ENCODE results near the gene BCHE.
"Not testable (repeated sequence)": the region's sequence is repeated elsewhere in the genome, so short reads cannot be mapped to it uniquely, and the experiment has no call there.

BCHE gene

GRCh38 chr3:165817160-165817709 is 20.0 kb downstream of the BCHE start:
- DNase-seq (ENCODE audit: low read depth in 3 of 3), result no peak

GRCh38 chr3:165816209-165816608 is 21.0 kb downstream of the BCHE start:
- no peak for DNase-seq (ENCODE audit: low read depth in 3 of 3)

GRCh38 chr3:165815682-165816081 is 21.5 kb downstream of the BCHE start:
- no peak for DNase-seq (ENCODE audit: low read depth in 3 of 3)

GRCh38 chr3:165814380-165814779 is 22.8 kb downstream of the BCHE start:
- DNase-seq (ENCODE audit: low read depth in 3 of 3), result no peak

GRCh38 chr3:165807937-165808336 is 29.3 kb downstream of the BCHE start:
- DNase-seq (ENCODE audit: low read depth in 3 of 3), result not testable (repeated sequence)

GRCh38 chr3:165805946-165806561 is 31.2 kb downstream of the BCHE start:
- no peak for DNase-seq (ENCODE audit: low read depth in 3 of 3)

- no peak for DNase-seq (ENCODE audit: low read depth in 3 of 3)
These were observed 33.8 kb downstream of the BCHE start for GRCh38 chr3:165803471-165803870.

GRCh38 chr3:165800970-165801369 is 36.3 kb downstream of the BCHE start:
- no peak for DNase-seq (ENCODE audit: low read depth in 3 of 3)

- DNase-seq (ENCODE audit: low read depth in 3 of 3), result no peak
These were observed 38.2 kb downstream of the BCHE start for GRCh38 chr3:165799026-165799425.

- DNase-seq (ENCODE audit: low read depth in 3 of 3), result no peak
These were observed 39.7 kb downstream of the BCHE start for GRCh38 chr3:165797551-165797950.

GRCh38 chr3:165796701-165797100 is 40.5 kb downstream of the BCHE start:
- DNase-seq (ENCODE audit: low read depth in 3 of 3), result no peak

GRCh38 chr3:165788531-165788930 is 48.7 kb downstream of the BCHE start:
- DNase-seq (ENCODE audit: low read depth in 3 of 3), result no peak

GRCh38 chr3:165786013-165786412 is 51.2 kb downstream of the BCHE start:
- DNase-seq (ENCODE audit: low read depth in 3 of 3), result no peak

- no peak for DNase-seq (ENCODE audit: low read depth in 3 of 3)
These were observed 52.9 kb downstream of the BCHE start for GRCh38 chr3:165784337-165784736.

- DNase-seq (ENCODE audit: low read depth in 3 of 3), result no peak
These were observed 53.8 kb downstream of the BCHE start for GRCh38 chr3:165783383-165783782.

GRCh38 chr3:165778891-165779290 is 58.3 kb downstream of the BCHE start:
- no peak for DNase-seq (ENCODE audit: low read depth in 3 of 3)

GRCh38 chr3:165778456-165778855 is 58.8 kb downstream of the BCHE start:
- DNase-seq (ENCODE audit: low read depth in 3 of 3), result no peak

GRCh38 chr3:165775824-165776223 is 61.4 kb downstream of the BCHE start:
- DNase-seq (ENCODE audit: low read depth in 3 of 3), result no peak

- DNase-seq (ENCODE audit: low read depth in 3 of 3), result no peak
These were observed 66.4 kb downstream of the BCHE start for GRCh38 chr3:165770781-165771180.

- DNase-seq (ENCODE audit: low read depth in 3 of 3), result no peak
These were observed 68.5 kb downstream of the BCHE start for GRCh38 chr3:165768680-165769079.

- DNase-seq (ENCODE audit: low read depth in 3 of 3), result no peak
These were observed 78.2 kb downstream of the BCHE start for GRCh38 chr3:165759041-165759440.

GRCh38 chr3:165755571-165755970 is 81.7 kb downstream of the BCHE start:
- no peak for DNase-seq (ENCODE audit: low read depth in 3 of 3)

- no peak for DNase-seq (ENCODE audit: low read depth in 3 of 3)
These were observed 82.8 kb downstream of the BCHE start for GRCh38 chr3:165754219-165755007.
